Adrenal gland (tissue), 5 donors: ENCODE measurements around the gene GNAL.

ENCODE experiments used
- CTCF ChIP-seq, 6 experiments: fragments of 450-650 bp in 4 of 6; fragments of 200-600 bp in 2 of 6; sonication (generic) in 1 of 6; IDR thresholded peaks; 1 replicate in 5 of 6; 2 replicates in 1 of 6; pipeline versions ENCODE4 v1.5.1 to v1.8.0; 2016 to 2021; ENCODE audit warnings: antibody characterized with exemption in 6 of 6, mild to moderate bottlenecking in 2 of 6, moderate library complexity in 1 of 6
- POLR2A ChIP-seq, 2 donors: fragments of 450-650 bp; IDR thresholded peaks; one replicate each; pipeline ENCODE4 v1.6.1; 2017; ENCODE audit warnings: antibody characterized with exemption in 2 of 2, mild to moderate bottlenecking in 2 of 2, moderate library complexity in 1 of 2
- donor health status: DM: no; HTN: no; CAD: no.

GRCh38 chr18:11729556-11729955 lies 40.5 kb downstream of the GNAL start:
- TF ChIP-seq CTCF (IDR thresholded peaks at IDR 0.05) (no peak), POLR2A (IDR thresholded peaks at IDR 0.05) (no peak)
